DOHH2 (cell line): ENCODE data around the gene TDRD9.

Experiments used
- H3F3A ChIP-seq: fragments of 200-600 bp; sonication (generic), shearing (Covaris generic); 2 replicates; pipeline ENCODE4 v1.6.0; 2016; ENCODE audit warnings: antibody characterized with exemption, mild to moderate bottlenecking; ENCODE audit not compliant: control insufficient read depth, insufficient read depth
- H3K27ac ChIP-seq: fragments of 200-600 bp; sonication (generic); 2 replicates; pipeline ENCODE4 v1.5.1; 2014; ENCODE audit warnings: low read depth, mild to moderate bottlenecking, low read length, moderate library complexity
- H3K27me3 ChIP-seq: fragments of 200-600 bp; sonication (generic); 2 replicates; pipeline ENCODE4 v1.6.1; 2014; ENCODE audit warnings: mild to moderate bottlenecking, low read length, mixed read lengths; ENCODE audit not compliant: control insufficient read depth
- H3K36me3 ChIP-seq: fragments of 200-600 bp; sonication (generic); 2 replicates; pipeline ENCODE4 v1.6.1; 2014; ENCODE audit warnings: mild to moderate bottlenecking, low read length, moderate library complexity, mixed read lengths; ENCODE audit not compliant: control insufficient read depth
- H3K4me1 ChIP-seq: fragments of 200-600 bp; sonication (generic); 2 replicates; pipeline ENCODE4 v1.6.1; 2014; ENCODE audit warnings: mild to moderate bottlenecking, low read length, mixed read lengths; ENCODE audit not compliant: control insufficient read depth
- H3K4me2 ChIP-seq: fragments of 200-600 bp; sonication (generic); 2 replicates; pipeline ENCODE4 v1.6.0; 2014; ENCODE audit warnings: mild to moderate bottlenecking, low read length, moderate library complexity
- H3K4me3 ChIP-seq: fragments of 200-600 bp; sonication (generic); 2 replicates; pipeline ENCODE4 v1.5.1; 2014; ENCODE audit warnings: mild to moderate bottlenecking, low read length, mixed read lengths
- H3K79me2 ChIP-seq: fragments of 200-600 bp; sonication (generic); 2 replicates; pipeline ENCODE4 v1.6.1; 2014; ENCODE audit warnings: mild to moderate bottlenecking, low read length, mixed read lengths; ENCODE audit not compliant: control insufficient read depth
- H3K9me2 ChIP-seq: fragments of 200-600 bp; sonication (generic); replicated peaks from 2 replicates; pipeline ENCODE4 v1.6.1; 2014; ENCODE audit warnings: mild to moderate bottlenecking, low read length, mixed read lengths; ENCODE audit not compliant: control insufficient read depth
- H3K9me3 ChIP-seq: fragments of 200-600 bp; sonication (generic); 2 replicates; pipeline ENCODE4 v1.6.1; 2014; ENCODE audit warnings: antibody characterized with exemption, low read length, mixed read lengths; ENCODE audit not compliant: control insufficient read depth, insufficient read depth
- H4K20me1 ChIP-seq: fragments of 200-600 bp; sonication (generic); 2 replicates; pipeline ENCODE4 v1.6.0; 2014; ENCODE audit warnings: low read depth, mild to moderate bottlenecking, antibody characterized with exemption, low read length, moderate library complexity; ENCODE audit not compliant: control insufficient read depth, insufficient read depth
- EZH2phosphoT487 ChIP-seq: fragments of 200-600 bp; sonication (generic); IDR thresholded peaks from 2 replicates; pipeline ENCODE4 v1.6.1; 2017; ENCODE audit warnings: borderline replicate concordance, mild to moderate bottlenecking, antibody characterized with exemption, low read length, moderate library complexity, mixed read lengths
- TF ChIP-seq, protein P1 (sequence below): fragments of 200-600 bp; sonication (generic); IDR thresholded peaks from one replicate; pipeline ENCODE4 v1.5.1; 2014; ENCODE audit warnings: antibody characterized with exemption, mild to moderate bottlenecking, low read depth, low read length; ENCODE audit not compliant: poor library complexity, severe bottlenecking

TDRD9 gene

DNA sequence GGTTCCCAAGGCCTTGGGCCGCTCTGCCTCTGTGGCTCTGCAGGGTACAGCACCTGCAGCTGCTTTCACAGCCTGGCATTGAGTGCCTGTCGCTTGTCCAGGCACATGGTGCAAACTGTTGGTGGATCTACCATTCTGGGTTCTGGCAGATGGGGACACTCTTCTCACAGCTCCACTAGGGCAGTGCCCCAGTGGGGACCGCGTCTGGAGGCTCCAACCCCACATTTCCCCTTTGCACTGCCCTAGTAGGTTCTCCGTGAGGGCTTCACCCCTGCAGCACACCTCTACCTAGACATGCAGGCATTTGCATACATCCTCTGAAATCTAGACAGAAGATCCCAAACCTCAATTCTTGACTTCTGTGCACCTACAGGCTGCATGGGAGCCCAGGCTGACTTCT is 138.0 kb downstream of the TDRD9 start:
- no peak overlapping the region for H3K4me2 ChIP-seq
- H3K4me1 ChIP-seq, result no peaks in the 10 kb centered on the region
- H3K79me2 ChIP-seq, result no peaks in the 10 kb centered on the region
- no peaks in the 10 kb centered on the region for H3K36me3 ChIP-seq
- no peak overlapping the region for H3K4me3 ChIP-seq
- peaks cover 3% of the 10 kb centered on the region; the same call in 1 of the 2 replicates for H3K27me3 ChIP-seq
- no peaks in the 10 kb centered on the region for H3K9me2 ChIP-seq
- no peak for TF ChIP-seq EZH2phosphoT487
- TF ChIP-seq, protein P1, sequence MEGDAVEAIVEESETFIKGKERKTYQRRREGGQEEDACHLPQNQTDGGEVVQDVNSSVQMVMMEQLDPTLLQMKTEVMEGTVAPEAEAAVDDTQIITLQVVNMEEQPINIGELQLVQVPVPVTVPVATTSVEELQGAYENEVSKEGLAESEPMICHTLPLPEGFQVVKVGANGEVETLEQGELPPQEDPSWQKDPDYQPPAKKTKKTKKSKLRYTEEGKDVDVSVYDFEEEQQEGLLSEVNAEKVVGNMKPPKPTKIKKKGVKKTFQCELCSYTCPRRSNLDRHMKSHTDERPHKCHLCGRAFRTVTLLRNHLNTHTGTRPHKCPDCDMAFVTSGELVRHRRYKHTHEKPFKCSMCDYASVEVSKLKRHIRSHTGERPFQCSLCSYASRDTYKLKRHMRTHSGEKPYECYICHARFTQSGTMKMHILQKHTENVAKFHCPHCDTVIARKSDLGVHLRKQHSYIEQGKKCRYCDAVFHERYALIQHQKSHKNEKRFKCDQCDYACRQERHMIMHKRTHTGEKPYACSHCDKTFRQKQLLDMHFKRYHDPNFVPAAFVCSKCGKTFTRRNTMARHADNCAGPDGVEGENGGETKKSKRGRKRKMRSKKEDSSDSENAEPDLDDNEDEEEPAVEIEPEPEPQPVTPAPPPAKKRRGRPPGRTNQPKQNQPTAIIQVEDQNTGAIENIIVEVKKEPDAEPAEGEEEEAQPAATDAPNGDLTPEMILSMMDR, result no peak
- H3F3A ChIP-seq, result no peaks in the 10 kb centered on the region
- H4K20me1 ChIP-seq, result no peaks in the 10 kb centered on the region
- no peak overlapping the region for H3K27ac ChIP-seq
- H3K9me3 ChIP-seq, result peaks cover 13% of the 10 kb centered on the region; the same call in 1 of the 2 replicates

DNA sequence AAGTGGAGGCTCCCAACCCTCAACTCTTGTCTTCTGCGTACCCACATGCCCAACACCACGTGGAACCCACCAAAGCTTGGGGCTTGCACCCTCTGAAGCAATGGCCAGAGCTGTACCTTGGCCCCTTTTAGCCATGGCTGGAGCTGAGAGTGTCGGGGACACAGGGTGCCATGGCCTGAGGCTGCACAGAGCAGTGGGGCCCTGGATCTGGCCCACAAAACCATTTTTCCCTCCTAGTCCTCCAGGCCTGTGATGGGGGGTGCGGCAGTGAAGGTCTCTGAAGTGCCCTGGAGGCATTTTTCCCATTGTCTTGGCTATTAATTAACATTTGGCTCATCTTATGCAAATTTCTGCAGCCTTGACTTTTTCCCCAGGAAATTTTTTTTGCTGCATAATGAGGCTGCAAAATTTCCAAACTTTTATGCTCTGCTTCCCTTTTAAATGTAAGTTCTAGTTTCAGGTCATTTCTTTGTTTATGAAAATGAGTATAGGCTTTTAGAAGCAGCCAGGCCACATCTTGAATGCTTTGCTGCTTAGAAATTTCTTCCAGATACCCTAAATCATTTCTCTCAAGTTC is 138.6 kb downstream of the TDRD9 start:
- Histone ChIP-seq H3F3A (no peaks in the 10 kb centered on the region), H3K79me2 (no peaks in the 10 kb centered on the region), H3K36me3 (no peaks in the 10 kb centered on the region), H3K27ac (no peak overlapping the region), H3K4me3 (no peak overlapping the region), H3K9me3 (peaks cover 13% of the 10 kb centered on the region; the same call in 1 of the 2 replicates), H3K9me2 (no peaks in the 10 kb centered on the region), H4K20me1 (no peaks in the 10 kb centered on the region), H3K27me3 (peaks cover 3% of the 10 kb centered on the region; the same call in 1 of the 2 replicates), H3K4me1 (no peaks in the 10 kb centered on the region), H3K4me2 (no peak overlapping the region)
- no peak for TF ChIP-seq EZH2phosphoT487
- TF ChIP-seq, protein P1, result no peak

DNA sequence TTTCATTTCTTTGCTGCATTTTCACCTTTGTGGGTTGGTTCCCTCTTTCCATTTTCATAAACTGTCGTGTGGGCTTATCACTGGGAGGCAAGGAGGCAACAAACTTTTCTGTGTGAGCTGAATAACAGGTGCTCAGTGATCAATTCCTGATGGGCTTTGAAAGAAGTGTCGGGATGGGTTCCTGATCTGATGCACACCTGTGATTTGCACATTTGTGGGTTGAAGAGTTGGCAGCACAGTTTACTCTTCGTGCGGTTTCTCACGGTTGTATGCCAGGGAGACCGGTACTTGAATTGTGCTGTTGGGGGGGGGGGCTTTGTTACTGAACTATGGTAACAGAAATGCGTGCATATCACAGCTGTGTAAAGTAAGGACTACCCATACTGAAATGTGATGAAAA is 141.3 kb downstream of the TDRD9 start:
- no peak overlapping the region for H3K4me3 ChIP-seq
- no peaks in the 10 kb centered on the region for H3K36me3 ChIP-seq
- H3F3A ChIP-seq, result no peaks in the 10 kb centered on the region
- H3K4me1 ChIP-seq, result no peaks in the 10 kb centered on the region
- no peak for TF ChIP-seq EZH2phosphoT487
- TF ChIP-seq, protein P1, result no peak
- H3K9me3 ChIP-seq, result peaks cover 26% of the 10 kb centered on the region
- no peaks in the 10 kb centered on the region for H3K9me2 ChIP-seq
- H3K79me2 ChIP-seq, result no peaks in the 10 kb centered on the region
- H4K20me1 ChIP-seq, result no peaks in the 10 kb centered on the region
- H3K27ac ChIP-seq, result no peak overlapping the region
- H3K27me3 ChIP-seq, result no peaks in the 10 kb centered on the region
- H3K4me2 ChIP-seq, result no peak overlapping the region
